B cell (primary cell): Measurements from ENCODE around the gene BANP. TPM values are rescaled to one million over a fixed set of nuclear protein-coding genes. Genes with fewer than 3 reads are reported as not detected.
"Not testable (repeated sequence)": the region's sequence is repeated elsewhere in the genome, so short reads cannot be mapped to it uniquely, and the experiment has no call there.

Experiments used
- ATAC-seq: fragments of 200-7000 bp; cut with Tn5 transposase; one replicate; pipeline ENCODE4 v1.10.0; 2021; ENCODE audit warnings: low read depth, mild to moderate bottlenecking, moderate number of reproducible peaks, moderate library complexity
- CTCF ChIA-PET: fragments of 350-600 bp; sonication (Branson Sonifier 250); formaldehyde crosslinking; loops from one replicate; lab custom pipeline; 2021; ENCODE audit warnings: antibody characterized with exemption, inconsistent platforms; lab: Charles Lee
- POLR2A ChIA-PET: fragments of 350-600 bp; sonication (Branson Sonifier 250); formaldehyde crosslinking; loops from one replicate; lab custom pipeline; 2021; ENCODE audit warnings: antibody characterized with exemption; lab: Charles Lee
- DNase-seq: peaks from one replicate; pipeline ENCODE4 v3.0.0; 2013
- H2AFZ ChIP-seq: 2 replicates; pipeline ENCODE4 v1.6.1; 2012; ENCODE audit warnings: mild to moderate bottlenecking, low read depth, low read length; ENCODE audit not compliant: insufficient read depth, poor library complexity, severe bottlenecking
- H3K27ac ChIP-seq, 2 donors: 1 replicate in 1 of 2; 2 replicates in 1 of 2; pipeline ENCODE4 v1.5.1; 2012 to 2013; ENCODE audit warnings: low read length in 2 of 2, mild to moderate bottlenecking in 2 of 2, moderate library complexity in 1 of 2
- H3K27me3 ChIP-seq, 4 experiments: fragments of 200-600 bp in 1 of 4; sonication (generic) in 1 of 4; replicated peaks in 1 of 4; 1 replicate in 2 of 4; 2 replicates in 2 of 4; pipeline versions ENCODE4 v1.6.1 to v1.7.0; 2013 to 2016; ENCODE audit warnings: low read length in 3 of 4, mild to moderate bottlenecking in 2 of 4, mixed read lengths in 1 of 4, moderate library complexity in 1 of 4; ENCODE audit not compliant: insufficient read depth in 4 of 4, control insufficient read depth in 3 of 4; ENCODE audit errors: control extremely low read depth in 1 of 4
- H3K36me3 ChIP-seq, 2 experiments: replicated peaks in 1 of 2; 1 replicate in 1 of 2; 2 replicates in 1 of 2; pipeline versions ENCODE4 v1.6.1 to v1.7.1; 2013; ENCODE audit warnings: low read length in 1 of 2; ENCODE audit not compliant: insufficient read depth in 2 of 2, control insufficient read depth in 1 of 2; ENCODE audit errors: control extremely low read depth in 1 of 2, extremely low read depth in 1 of 2
- H3K4me1 ChIP-seq, 2 donors: fragments of 200-600 bp in 1 of 2; sonication (generic) in 1 of 2; 1 replicate in 1 of 2; 2 replicates in 1 of 2; pipeline versions ENCODE4 v1.5.1 to v1.6.1; 2013 to 2017; ENCODE audit warnings: low read length in 2 of 2; ENCODE audit not compliant: control insufficient read depth in 2 of 2, insufficient read depth in 2 of 2
- H3K4me2 ChIP-seq: replicated peaks from 2 replicates; pipeline ENCODE3; 2012; ENCODE audit warnings: mild to moderate bottlenecking, low read depth, low read length; ENCODE audit not compliant: poor library complexity, severe bottlenecking
- H3K4me3 ChIP-seq, 5 experiments: fragments of 200-600 bp in 1 of 5; sonication (generic) in 1 of 5; 1 replicate in 3 of 5; 2 replicates in 2 of 5; pipeline versions ENCODE4 v1.5.1 to v1.7.0; 2011 to 2016; ENCODE audit warnings: low read length in 4 of 5, mild to moderate bottlenecking in 4 of 5, low read depth in 2 of 5, control low read depth in 1 of 5, moderate library complexity in 1 of 5; ENCODE audit not compliant: insufficient read depth in 1 of 5; ENCODE audit errors: control extremely low read depth in 1 of 5, extremely low read depth in 1 of 5
- H3K79me2 ChIP-seq: fragments of 200-600 bp; sonication (generic); one replicate; pipeline ENCODE4 v1.6.0; 2016; ENCODE audit warnings: low read length; ENCODE audit not compliant: control insufficient read depth, insufficient read depth
- H3K9ac ChIP-seq: fragments of 200-600 bp; sonication (generic); 2 replicates; pipeline ENCODE4 v1.6.1; 2017; ENCODE audit warnings: mild to moderate bottlenecking, low read length, moderate library complexity
- H3K9me3 ChIP-seq, 3 donors: one replicate each; pipeline versions ENCODE4 v1.6.1 to v1.7.1; 2013; ENCODE audit warnings: low read length in 2 of 3; ENCODE audit not compliant: control insufficient read depth in 2 of 3, insufficient read depth in 1 of 3; ENCODE audit errors: control extremely low read depth in 1 of 3
- H4K20me1 ChIP-seq: 2 replicates; pipeline ENCODE4 v1.6.0; 2012; ENCODE audit warnings: mild to moderate bottlenecking, low read length; ENCODE audit not compliant: insufficient read depth, control insufficient read depth, poor library complexity, severe bottlenecking
- H3K27ac Mint-ChIP-seq: one replicate; pipeline ENCODE4 v1.8.0; 2021; ENCODE audit warnings: mixed read lengths
- H3K27me3 Mint-ChIP-seq: one replicate; pipeline ENCODE4 v1.8.0; 2021; ENCODE audit warnings: mixed read lengths
- H3K4me1 Mint-ChIP-seq: one replicate; pipeline ENCODE4 v1.8.0; 2021; ENCODE audit warnings: mixed read lengths
- H3K4me3 Mint-ChIP-seq: one replicate; pipeline ENCODE4 v1.8.0; 2021; ENCODE audit warnings: mixed read lengths
- H3K9me3 Mint-ChIP-seq: one replicate; pipeline ENCODE4 v1.8.0; 2022; ENCODE audit warnings: mixed read lengths; ENCODE audit not compliant: insufficient read depth
- CTCF ChIP-seq: fragments of 200-600 bp; IDR thresholded peaks from one replicate; pipeline ENCODE4 v1.8.0; 2022; ENCODE audit warnings: antibody characterized with exemption, mild to moderate bottlenecking
- EZH2 ChIP-seq: IDR thresholded peaks from 2 replicates; pipeline ENCODE4 v1.6.1; 2012; ENCODE audit warnings: borderline replicate concordance, low read depth, mild to moderate bottlenecking, moderate library complexity, low read length; ENCODE audit not compliant: insufficient read depth, poor library complexity, severe bottlenecking
- WGBS: methylation state at CpG from one replicate; pipeline ENCODE4 v1.1.5; 2013; ENCODE audit warnings: missing lambda C conversion rate; ENCODE audit not compliant: insufficient coverage; 5-methylcytosine and 5-hydroxymethylcytosine counted together
- intact Hi-C: fragments of 100-400 bp; cut with micrococcal nuclease; formaldehyde crosslinking; loops from one replicate; pipeline ENCODE4 v1.10.0; 2022
- polyA plus RNA-seq: library from polyadenylated mRNA; depleted of rRNA; stranded (reverse); fragments of >200 nt; gene quantifications from 2 replicates; pipeline ENCODE4 v1.2.3, GENCODE V29; 2012
- total RNA-seq, 2 donors: library from RNA; stranded (reverse); fragments of 120-200 nt in 1 of 2; gene quantifications; 1 replicate in 1 of 2; 2 replicates in 1 of 2; pipeline versions ENCODE4 v1.2.3 to v1.2.4, GENCODE V29; 2013 to 2022

The BANP gene
- total and polyA plus RNA-seq, 2 donors (not counting 1 experiment from before 2014, with no cell fraction given), result 44.4 to 181 TPM

GRCh38 chr16:88120812-88121211 is 169.6 kb downstream of the BANP start:
- POLR2A ChIA-PET, result no interaction called here
- H3K9ac ChIP-seq, result no peak overlapping the region
- peaks cover 0 to 9% (median 0%) of the 10 kb centered on the region in 3 donors for H3K9me3 ChIP-seq
- H3K27me3 ChIP-seq, result peaks cover 0 to under 1% (median 0%) of the 10 kb centered on the region in 4 experiments
- Mint-ChIP-seq H3K27ac (no peak overlapping the region), H3K4me1 (peaks cover 4% of the 10 kb centered on the region), H3K4me3 (no peak overlapping the region), H3K27me3 (peaks cover 18% of the 10 kb centered on the region), H3K9me3 (peaks cover 2% of the 10 kb centered on the region)
- no peaks in the 10 kb centered on the region for H3K4me1 ChIP-seq
- intact Hi-C loops, result no loop called here
- no peak overlapping the region for H2AFZ ChIP-seq
- H3K4me3 ChIP-seq, result no peak overlapping the region
- CTCF ChIA-PET, result no interaction called here
- H3K4me2 ChIP-seq, result no peak overlapping the region
- 97% methylated on average over 13 of the region's 18 CpGs for WGBS
- H3K79me2 ChIP-seq, result no peaks in the 10 kb centered on the region
- no peak overlapping the region for H3K27ac ChIP-seq
- DNase-seq (no peak), ATAC-seq (no peak)
- H4K20me1 ChIP-seq, result no peaks in the 10 kb centered on the region
- TF ChIP-seq CTCF, result no peak
- TF ChIP-seq EZH2, result no peak
- no peaks in the 10 kb centered on the region for H3K36me3 ChIP-seq

- CTCF ChIA-PET, H3K4me3 ChIP-seq, intact Hi-C loops, H3K27ac ChIP-seq, H4K20me1 ChIP-seq, POLR2A ChIA-PET, H3K27me3 ChIP-seq, H3K36me3 ChIP-seq, H3K4me3 Mint-ChIP-seq, H3K4me2 ChIP-seq, ATAC-seq, H3K4me1 Mint-ChIP-seq, H3K9me3 ChIP-seq, DNase-seq, H3K79me2 ChIP-seq, H2AFZ ChIP-seq, H3K9me3 Mint-ChIP-seq, H3K9ac ChIP-seq, H3K27ac Mint-ChIP-seq, H3K4me1 ChIP-seq: not testable (repeated sequence)
- H3K27me3 Mint-ChIP-seq, result peaks cover 12% of the 10 kb centered on the region
- WGBS, result 96% methylated on average over 4 of the region's 11 CpGs
Observed at GRCh38 chr16:88121391-88121790, 170.2 kb downstream of the BANP start.
